Activated CD8-positive, alpha-beta T cell treated with anti-CD3 and anti-CD28 coated beads, Interleukin-2, amount 10 ng/mL, durations not matched to agents 7 days and 5 days (primary cell): ENCODE data around the gene AHCY. TPM values are rescaled to one million over a fixed set of nuclear protein-coding genes. Genes with fewer than 3 reads are reported as not detected.

Experiments
- ATAC-seq: fragments of 150-1000 bp; cut with Tn5 transposase; one replicate; pipeline ENCODE4 v1.10.0; 2021; ENCODE audit warnings: moderate library complexity
- CTCF ChIA-PET: fragments of 350-600 bp; sonication (Branson Sonifier 250); formaldehyde crosslinking; loops from one replicate; lab custom pipeline; 2021; ENCODE audit warnings: antibody characterized with exemption; lab: Charles Lee
- POLR2A ChIA-PET: fragments of 350-600 bp; sonication (Branson Sonifier 250); formaldehyde crosslinking; loops from one replicate; lab custom pipeline; 2021; ENCODE audit warnings: antibody characterized with exemption; lab: Charles Lee
- DNase-seq: peaks from one replicate; pipeline ENCODE4 v3.0.0-alpha.2; 2020
- H3K27ac Mint-ChIP-seq: one replicate; pipeline ENCODE4 v1.8.0; 2021; ENCODE audit warnings: mild to moderate bottlenecking, mixed read lengths
- H3K27me3 Mint-ChIP-seq: one replicate; pipeline ENCODE4 v1.8.0; 2021; ENCODE audit warnings: low read depth, mixed read lengths
- H3K36me3 Mint-ChIP-seq: one replicate; pipeline ENCODE4 v1.8.0; 2021; ENCODE audit warnings: low read depth, mixed read lengths
- H3K4me1 Mint-ChIP-seq: one replicate; pipeline ENCODE4 v1.8.0; 2021; ENCODE audit warnings: low read depth, mixed read lengths
- H3K4me3 Mint-ChIP-seq: one replicate; pipeline ENCODE4 v1.8.0; 2021; ENCODE audit warnings: mild to moderate bottlenecking, mixed read lengths
- H3K9me3 Mint-ChIP-seq: one replicate; pipeline ENCODE4 v1.8.0; 2022; ENCODE audit warnings: mixed read lengths; ENCODE audit not compliant: insufficient read depth
- total RNA-seq, 2 experiments: library from RNA; stranded (reverse); gene quantifications; one replicate each; pipeline ENCODE4 v1.2.3, GENCODE V29; 2021

Gene AHCY
- total RNA-seq, 2 experiments from 2014 or later = 90.2 to 94.4 TPM

DNA sequence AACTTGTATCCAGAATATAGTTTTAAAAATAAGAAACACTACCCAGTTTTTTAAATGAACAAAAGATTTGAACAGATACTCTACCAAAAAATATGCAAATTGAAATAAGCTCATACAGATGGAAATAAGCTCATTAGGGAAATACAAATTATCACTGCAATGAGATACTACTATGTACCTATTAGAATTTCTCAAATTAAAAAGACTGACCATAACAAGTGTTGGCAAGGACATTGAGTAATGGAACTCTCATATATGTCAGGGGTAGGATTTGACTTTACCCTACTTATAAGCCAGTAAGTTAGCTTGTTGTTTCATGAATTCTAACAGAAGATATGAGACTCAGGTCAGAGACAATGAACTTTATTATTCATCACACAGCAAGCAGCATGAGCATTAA is 71.5 kb downstream of the AHCY start:
- no peaks in the 10 kb centered on the region for H3K36me3 Mint-ChIP-seq
- H3K4me1 Mint-ChIP-seq = no peaks in the 10 kb centered on the region
- ChIA-PET CTCF (interaction anchor here (0.8 kb wide), 2 partner anchors 41 to 256 kb away, joined by 3 read pairs; no protein-coding TSS in a partner anchor), POLR2A (interaction anchor here (0.6 kb wide), 1 partner anchor 57 kb away, joined by 3 read pairs; no protein-coding TSS in a partner anchor)
- ATAC-seq = no peak
- no peak overlapping the region for H3K4me3 Mint-ChIP-seq
- DNase-seq = no peak
- no peak overlapping the region for H3K27ac Mint-ChIP-seq
- H3K27me3 Mint-ChIP-seq = peaks cover 9% of the 10 kb centered on the region
- no peaks in the 10 kb centered on the region for H3K9me3 Mint-ChIP-seq

Other genes starting within 250 kb of the AHCY start
- 10 to 100 TPM; 94.4 to 94.7 TPM for gene EIF2S2, start 191.1 kb downstream of the AHCY start, total RNA-seq
- not detected for gene ASIP, start 61.9 kb downstream of the AHCY start, total RNA-seq
- 10 to 100 TPM; 52.1 to 59.9 TPM for gene ITCH, start 59.9 kb upstream of the AHCY start, total RNA-seq
- 100 to 1,000 TPM in 1 of 2 experiments, 10 to 100 TPM in 1; 91.9 to 103 TPM for gene DYNLRB1, start 213.1 kb upstream of the AHCY start, total RNA-seq